Colonic mucosa (tissue), 4 donors: Measurements from ENCODE around the gene C13orf42. TPM values are rescaled to one million over a fixed set of nuclear protein-coding genes. Genes with fewer than 3 reads are reported as not detected.

Experiments used
- DNase-seq: peaks from one replicate; pipeline ENCODE4 v3.0.0-alpha.2; 2020
- H3K27ac ChIP-seq: fragments of 200-600 bp; one replicate; pipeline ENCODE4 v1.8.0; 2021
- H3K27me3 ChIP-seq: fragments of 200-600 bp; one replicate; pipeline ENCODE4 v1.8.0; 2021
- H3K36me3 ChIP-seq: fragments of 200-600 bp; one replicate; pipeline ENCODE4 v1.8.0; 2021
- H3K4me1 ChIP-seq: fragments of 200-600 bp; one replicate; pipeline ENCODE4 v1.8.0; 2021; ENCODE audit warnings: mild to moderate bottlenecking
- H3K4me3 ChIP-seq: fragments of 200-600 bp; one replicate; pipeline ENCODE4 v1.8.0; 2021
- H3K9ac ChIP-seq, 2 donors: one replicate each; pipeline ENCODE4 v1.7.0; 2013; ENCODE audit warnings: control low read depth in 2 of 2, low read depth in 2 of 2, low read length in 2 of 2
- H3K9me3 ChIP-seq: fragments of 200-600 bp; one replicate; pipeline ENCODE4 v1.8.0; 2021
- CTCF ChIP-seq: fragments of 200-600 bp; IDR thresholded peaks from one replicate; pipeline ENCODE4 v1.8.0; 2022; ENCODE audit warnings: antibody characterized with exemption, mild to moderate bottlenecking
- intact Hi-C: fragments of 100-400 bp; cut with DNase I; formaldehyde crosslinking; loops from one replicate; pipeline ENCODE4 v1.14.1; 2022
- total RNA-seq, 2 donors: library from RNA; stranded (reverse); fragmentation: NEBNext Ultra II Directional in 1 of 2; extraction: Animal tissue kit (Norgen Biotek cat#: 25700) in 1 of 2; gene quantifications; one replicate each; pipeline ENCODE4 v1.2.1, GENCODE V29; 2021
- donor health status: healthy.
- donor health status: DM: no; HTN: no; CAD: no.
- donor health status: DM: no; HTN: no; CAD: no.

C13orf42 gene
- total RNA-seq, 2 donors from 2014 or later: not detected

GRCh38 chr13:51107996-51108395 lies 3.1 kb downstream of the C13orf42 start:
- H3K27ac ChIP-seq: no peak overlapping the region
- TF ChIP-seq CTCF: no peak
- no peaks in the 10 kb centered on the region for H3K4me1 ChIP-seq
- H3K9ac ChIP-seq: no peak overlapping the region
- H3K27me3 ChIP-seq: no peaks in the 10 kb centered on the region
- H3K4me3 ChIP-seq: no peak overlapping the region
- no peaks in the 10 kb centered on the region for H3K9me3 ChIP-seq
- no peak for DNase-seq
- no peaks in the 10 kb centered on the region for H3K36me3 ChIP-seq
- intact Hi-C loops: no loop called here

GRCh38 chr13:51105046-51105445 lies 6.0 kb downstream of the C13orf42 start:
- Histone ChIP-seq H3K27ac (no peak overlapping the region), H3K27me3 (no peaks in the 10 kb centered on the region), H3K36me3 (no peaks in the 10 kb centered on the region), H3K4me3 (no peak overlapping the region), H3K9me3 (no peaks in the 10 kb centered on the region), H3K4me1 (no peaks in the 10 kb centered on the region), H3K9ac (no peak overlapping the region)
- no peak for DNase-seq
- intact Hi-C loops: no loop called here
- no peak for TF ChIP-seq CTCF

GRCh38 chr13:51101636-51102235 lies 9.3 kb downstream of the C13orf42 start:
- no peak for DNase-seq
- Histone ChIP-seq H3K4me3 (no peak overlapping the region), H3K36me3 (no peaks in the 10 kb centered on the region), H3K4me1 (no peaks in the 10 kb centered on the region), H3K9ac (no peak overlapping the region), H3K9me3 (no peaks in the 10 kb centered on the region), H3K27ac (no peak overlapping the region), H3K27me3 (no peaks in the 10 kb centered on the region)
- intact Hi-C loops: no loop called here
- no peak for TF ChIP-seq CTCF

GRCh38 chr13:51097353-51098043 lies 13.6 kb downstream of the C13orf42 start:
- DNase-seq: no peak
- Histone ChIP-seq H3K4me3 (no peak overlapping the region), H3K27ac (no peak overlapping the region), H3K27me3 (no peaks in the 10 kb centered on the region), H3K9me3 (no peaks in the 10 kb centered on the region), H3K36me3 (no peaks in the 10 kb centered on the region), H3K4me1 (no peaks in the 10 kb centered on the region), H3K9ac (no peak overlapping the region)
- intact Hi-C loops: no loop called here
- no peak for TF ChIP-seq CTCF

GRCh38 chr13:51096131-51096530 lies 14.9 kb downstream of the C13orf42 start:
- intact Hi-C loops: no loop called here
- DNase-seq: no peak
- no peak for TF ChIP-seq CTCF
- H3K27me3 ChIP-seq: no peaks in the 10 kb centered on the region
- no peak overlapping the region for H3K27ac ChIP-seq
- no peaks in the 10 kb centered on the region for H3K4me1 ChIP-seq
- H3K9ac ChIP-seq: no peak overlapping the region
- H3K9me3 ChIP-seq: no peaks in the 10 kb centered on the region
- H3K36me3 ChIP-seq: no peaks in the 10 kb centered on the region
- no peak overlapping the region for H3K4me3 ChIP-seq
